ENCODE measurements around the gene ZNF669.

GRCh38 chr1:247077213-247077612 lies 26.9 kb downstream of the ZNF669 start:
- no peak for TF ChIP-seq CTCF (IDR thresholded peaks at IDR 0.05)
- TF ChIP-seq ZFX (IDR thresholded peaks at IDR 0.05; ENCODE audit: borderline replicate concordance): no peak
